Central memory CD8-positive, alpha-beta T cell (primary cell): ENCODE measurements around the gene KDELR1.

ENCODE experiments used
- ATAC-seq: fragments of 150-1000 bp; cut with Tn5 transposase; replicated peaks from 2 replicates; pipeline ENCODE4 v1.10.0; 2022; ENCODE audit warnings: mild to moderate bottlenecking, moderate FRiP score, moderate number of reproducible peaks; ENCODE audit not compliant: poor library complexity, severe bottlenecking; ENCODE audit errors: extremely low read depth
- DNase-seq, 2 donors: peaks; one replicate each; pipeline ENCODE4 v3.0.0; 2021; ENCODE audit warnings: low spot score in 2 of 2
- H3K27ac Mint-ChIP-seq: one replicate; pipeline ENCODE4 v1.8.0; 2022; ENCODE audit warnings: low read depth, mild to moderate bottlenecking, moderate library complexity, mixed read lengths
- H3K27me3 Mint-ChIP-seq: one replicate; pipeline ENCODE4 v1.8.0; 2022; ENCODE audit warnings: mixed read lengths
- H3K36me3 Mint-ChIP-seq: one replicate; pipeline ENCODE4 v1.8.0; 2022; ENCODE audit warnings: mild to moderate bottlenecking, moderate library complexity, mixed read lengths; ENCODE audit not compliant: insufficient read depth
- H3K4me1 Mint-ChIP-seq: one replicate; pipeline ENCODE4 v1.8.0; 2022; ENCODE audit warnings: mixed read lengths
- H3K4me3 Mint-ChIP-seq: one replicate; pipeline ENCODE4 v1.8.0; 2022; ENCODE audit warnings: mild to moderate bottlenecking, moderate library complexity, mixed read lengths
- H3K9me3 Mint-ChIP-seq: one replicate; pipeline ENCODE4 v1.8.0; 2022; ENCODE audit warnings: mixed read lengths

Gene KDELR1

GRCh38 chr19:48362716-48363499 lies 28.4 kb downstream of the KDELR1 start:
- no peaks in the 10 kb centered on the region for H3K9me3 Mint-ChIP-seq
- H3K27me3 Mint-ChIP-seq = no peaks in the 10 kb centered on the region
- DNase-seq (peak; percentile 71 to 76), ATAC-seq (peak; percentile 52)
- peaks cover 9% of the 10 kb centered on the region for H3K36me3 Mint-ChIP-seq
- H3K27ac Mint-ChIP-seq = peak overlapping the region; percentile 69
- peak overlapping the region; percentile 80 for H3K4me3 Mint-ChIP-seq
- H3K4me1 Mint-ChIP-seq = peaks cover 26% of the 10 kb centered on the region

GRCh38 chr19:48361912-48362311 lies 29.4 kb downstream of the KDELR1 start:
- peaks cover 26% of the 10 kb centered on the region for H3K4me1 Mint-ChIP-seq
- H3K27me3 Mint-ChIP-seq = no peaks in the 10 kb centered on the region
- peaks cover 11% of the 10 kb centered on the region for H3K36me3 Mint-ChIP-seq
- no peaks in the 10 kb centered on the region for H3K9me3 Mint-ChIP-seq
- H3K27ac Mint-ChIP-seq = no peak overlapping the region
- no peak for ATAC-seq
- H3K4me3 Mint-ChIP-seq = no peak overlapping the region
- no peak for DNase-seq

GRCh38 chr19:48359123-48359522 lies 32.2 kb downstream of the KDELR1 start:
- H3K4me3 Mint-ChIP-seq = no peak overlapping the region
- no peak for DNase-seq
- H3K4me1 Mint-ChIP-seq = peaks cover 22% of the 10 kb centered on the region
- H3K27me3 Mint-ChIP-seq = no peaks in the 10 kb centered on the region
- no peaks in the 10 kb centered on the region for H3K9me3 Mint-ChIP-seq
- H3K36me3 Mint-ChIP-seq = peaks cover 14% of the 10 kb centered on the region
- no peak overlapping the region for H3K27ac Mint-ChIP-seq
- ATAC-seq = no peak

- Mint-ChIP-seq H3K4me3 (no peak overlapping the region), H3K9me3 (no peaks in the 10 kb centered on the region), H3K27me3 (no peaks in the 10 kb centered on the region), H3K36me3 (peaks cover 9% of the 10 kb centered on the region), H3K27ac (no peak overlapping the region), H3K4me1 (peaks cover 14% of the 10 kb centered on the region)
- DNase-seq (no peak), ATAC-seq (no peak)
These were observed 35.9 kb downstream of the KDELR1 start for GRCh38 chr19:48355365-48355954.

- H3K4me1 Mint-ChIP-seq = peaks cover 14% of the 10 kb centered on the region
- H3K4me3 Mint-ChIP-seq = no peak overlapping the region
- no peaks in the 10 kb centered on the region for H3K27me3 Mint-ChIP-seq
- H3K9me3 Mint-ChIP-seq = no peaks in the 10 kb centered on the region
- peaks cover 7% of the 10 kb centered on the region for H3K36me3 Mint-ChIP-seq
- no peak for ATAC-seq
- DNase-seq = no peak
- no peak overlapping the region for H3K27ac Mint-ChIP-seq
These were observed 36.9 kb downstream of the KDELR1 start for GRCh38 chr19:48354332-48354992.

- Mint-ChIP-seq H3K36me3 (peaks cover 7% of the 10 kb centered on the region), H3K9me3 (no peaks in the 10 kb centered on the region), H3K27me3 (no peaks in the 10 kb centered on the region), H3K27ac (no peak overlapping the region), H3K4me1 (peaks cover 13% of the 10 kb centered on the region), H3K4me3 (no peak overlapping the region)
- ATAC-seq (no peak), DNase-seq (no peak)
These were observed 37.7 kb downstream of the KDELR1 start for GRCh38 chr19:48353677-48354076.

GRCh38 chr19:48351341-48351752 lies 40.0 kb downstream of the KDELR1 start:
- H3K4me3 Mint-ChIP-seq = no peak overlapping the region
- DNase-seq = peak; percentile 70 to 74

GRCh38 chr19:48350856-48351255 lies 40.5 kb downstream of the KDELR1 start:
- no peak overlapping the region for H3K27ac Mint-ChIP-seq

More at GRCh38 chr19:48351341-48351752, 40.0 kb downstream of the KDELR1 start:
- ATAC-seq = peak; percentile 79
- no peak overlapping the region for H3K27ac Mint-ChIP-seq
- peaks cover 9% of the 10 kb centered on the region for H3K4me1 Mint-ChIP-seq
- H3K27me3 Mint-ChIP-seq = no peaks in the 10 kb centered on the region
- peaks cover 5% of the 10 kb centered on the region for H3K36me3 Mint-ChIP-seq
- no peaks in the 10 kb centered on the region for H3K9me3 Mint-ChIP-seq

GRCh38 chr19:48348737-48349136 lies 42.6 kb downstream of the KDELR1 start:
- peaks cover 9% of the 10 kb centered on the region for H3K4me1 Mint-ChIP-seq
- H3K27me3 Mint-ChIP-seq = no peaks in the 10 kb centered on the region
- no peak overlapping the region for H3K4me3 Mint-ChIP-seq
- DNase-seq = no peak
- no peak for ATAC-seq
- H3K9me3 Mint-ChIP-seq = no peaks in the 10 kb centered on the region
- H3K27ac Mint-ChIP-seq = no peak overlapping the region
- peaks cover 2% of the 10 kb centered on the region for H3K36me3 Mint-ChIP-seq

More at GRCh38 chr19:48350856-48351255, 40.5 kb downstream of the KDELR1 start:
- Mint-ChIP-seq H3K9me3 (no peaks in the 10 kb centered on the region), H3K4me1 (peaks cover 9% of the 10 kb centered on the region), H3K4me3 (no peak overlapping the region), H3K27me3 (no peaks in the 10 kb centered on the region), H3K36me3 (peaks cover 3% of the 10 kb centered on the region)
- no peak for DNase-seq
- no peak for ATAC-seq

- Mint-ChIP-seq H3K9me3 (no peaks in the 10 kb centered on the region), H3K4me3 (no peak overlapping the region), H3K4me1 (peaks cover 9% of the 10 kb centered on the region), H3K27me3 (no peaks in the 10 kb centered on the region), H3K36me3 (peaks cover 2% of the 10 kb centered on the region), H3K27ac (no peak overlapping the region)
- DNase-seq (no peak), ATAC-seq (no peak)
These were observed 43.3 kb downstream of the KDELR1 start for GRCh38 chr19:48348045-48348444.

GRCh38 chr19:48346191-48346590 lies 45.2 kb downstream of the KDELR1 start:
- H3K36me3 Mint-ChIP-seq = peaks cover 2% of the 10 kb centered on the region
- peaks cover 3% of the 10 kb centered on the region for H3K4me1 Mint-ChIP-seq
- H3K9me3 Mint-ChIP-seq = no peaks in the 10 kb centered on the region
- no peaks in the 10 kb centered on the region for H3K27me3 Mint-ChIP-seq
- DNase-seq = no peak
- ATAC-seq = no peak
- H3K4me3 Mint-ChIP-seq = no peak overlapping the region
- no peak overlapping the region for H3K27ac Mint-ChIP-seq

- Mint-ChIP-seq H3K36me3 (peaks cover 4% of the 10 kb centered on the region), H3K27ac (no peak overlapping the region), H3K9me3 (no peaks in the 10 kb centered on the region), H3K27me3 (no peaks in the 10 kb centered on the region), H3K4me3 (no peak overlapping the region), H3K4me1 (no peaks in the 10 kb centered on the region)
- DNase-seq (no peak), ATAC-seq (no peak)
These were observed 46.5 kb downstream of the KDELR1 start for GRCh38 chr19:48344892-48345291.
